Omental fat pad (tissue), 4 donors: ENCODE data around the gene ZBTB17. TPM values are rescaled to one million over a fixed set of nuclear protein-coding genes. Genes with fewer than 3 reads are reported as not detected.

Source experiments
- ATAC-seq: fragments of 150-250 bp; one replicate; pipeline ENCODE4 v1.9.1; 2016; ENCODE audit warnings: mild to moderate bottlenecking, moderate library complexity; ENCODE audit not compliant: low FRiP score
- DNase-seq: peaks from one replicate; pipeline ENCODE4 v3.0.0-alpha.2; 2019; ENCODE audit warnings: low spot score
- total RNA-seq, 4 donors: library from RNA; depleted of rRNA; stranded (reverse); fragments of >200 nt; gene quantifications; one replicate each; pipeline ENCODE4 v1.1.0, GENCODE V29; 2016
- TF ChIP-seq, protein P1 (sequence below), 3 donors: fragments of 450-650 bp; IDR thresholded peaks; one replicate each; pipeline ENCODE4 v1.5.1; 2016 to 2017; ENCODE audit warnings: antibody characterized with exemption in 3 of 3, mild to moderate bottlenecking in 3 of 3, moderate library complexity in 2 of 3

ZBTB17 gene
- total RNA-seq, 4 donors from 2014 or later = 20.7 to 53.6 (median 27.8) TPM

DNA sequence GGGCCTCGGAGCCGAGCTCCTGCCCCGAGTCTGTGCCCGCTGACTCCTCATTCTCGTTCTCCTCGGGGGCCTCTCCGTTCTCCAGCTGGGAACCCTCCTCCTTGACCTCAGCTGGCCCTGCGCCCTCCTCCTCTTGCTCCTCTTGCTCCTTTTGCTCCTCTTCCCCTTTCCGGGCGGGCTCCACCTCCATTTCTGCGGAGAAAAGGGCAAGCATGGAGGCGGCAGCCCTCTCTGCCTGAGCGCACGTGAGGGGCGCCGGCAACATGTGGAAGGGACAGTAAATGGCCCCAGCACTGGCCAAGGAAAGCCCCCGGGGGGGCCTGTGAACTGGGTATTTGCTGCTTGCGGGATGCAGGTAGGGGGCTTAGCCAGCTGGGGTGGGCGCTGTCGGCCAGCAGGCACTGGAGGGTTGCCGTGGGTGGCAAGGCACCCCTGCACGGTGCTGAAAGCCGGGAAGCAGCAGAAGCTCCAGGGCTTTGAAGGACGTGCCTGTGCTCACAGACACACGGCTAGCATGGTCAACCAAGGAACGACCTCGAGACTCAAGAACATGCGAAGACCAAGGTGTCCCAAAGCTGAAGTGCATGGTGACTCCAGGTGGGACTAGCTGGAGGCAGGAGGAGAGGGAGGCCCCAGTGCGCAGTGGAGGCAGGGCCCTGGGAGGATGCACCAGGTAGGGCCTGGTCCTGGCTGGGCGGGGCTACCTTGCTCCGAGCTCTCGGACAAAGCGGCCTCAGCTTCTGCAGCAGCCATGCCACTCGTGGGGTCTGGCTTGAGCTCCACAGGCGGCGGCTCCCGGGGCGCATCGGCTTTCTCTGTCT is 30.7 kb downstream of the ZBTB17 start:
- TF ChIP-seq, protein P1, sequence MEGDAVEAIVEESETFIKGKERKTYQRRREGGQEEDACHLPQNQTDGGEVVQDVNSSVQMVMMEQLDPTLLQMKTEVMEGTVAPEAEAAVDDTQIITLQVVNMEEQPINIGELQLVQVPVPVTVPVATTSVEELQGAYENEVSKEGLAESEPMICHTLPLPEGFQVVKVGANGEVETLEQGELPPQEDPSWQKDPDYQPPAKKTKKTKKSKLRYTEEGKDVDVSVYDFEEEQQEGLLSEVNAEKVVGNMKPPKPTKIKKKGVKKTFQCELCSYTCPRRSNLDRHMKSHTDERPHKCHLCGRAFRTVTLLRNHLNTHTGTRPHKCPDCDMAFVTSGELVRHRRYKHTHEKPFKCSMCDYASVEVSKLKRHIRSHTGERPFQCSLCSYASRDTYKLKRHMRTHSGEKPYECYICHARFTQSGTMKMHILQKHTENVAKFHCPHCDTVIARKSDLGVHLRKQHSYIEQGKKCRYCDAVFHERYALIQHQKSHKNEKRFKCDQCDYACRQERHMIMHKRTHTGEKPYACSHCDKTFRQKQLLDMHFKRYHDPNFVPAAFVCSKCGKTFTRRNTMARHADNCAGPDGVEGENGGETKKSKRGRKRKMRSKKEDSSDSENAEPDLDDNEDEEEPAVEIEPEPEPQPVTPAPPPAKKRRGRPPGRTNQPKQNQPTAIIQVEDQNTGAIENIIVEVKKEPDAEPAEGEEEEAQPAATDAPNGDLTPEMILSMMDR (IDR thresholded peaks at IDR 0.05) = no peak
- ATAC-seq = no peak
- DNase-seq = no peak

DNA sequence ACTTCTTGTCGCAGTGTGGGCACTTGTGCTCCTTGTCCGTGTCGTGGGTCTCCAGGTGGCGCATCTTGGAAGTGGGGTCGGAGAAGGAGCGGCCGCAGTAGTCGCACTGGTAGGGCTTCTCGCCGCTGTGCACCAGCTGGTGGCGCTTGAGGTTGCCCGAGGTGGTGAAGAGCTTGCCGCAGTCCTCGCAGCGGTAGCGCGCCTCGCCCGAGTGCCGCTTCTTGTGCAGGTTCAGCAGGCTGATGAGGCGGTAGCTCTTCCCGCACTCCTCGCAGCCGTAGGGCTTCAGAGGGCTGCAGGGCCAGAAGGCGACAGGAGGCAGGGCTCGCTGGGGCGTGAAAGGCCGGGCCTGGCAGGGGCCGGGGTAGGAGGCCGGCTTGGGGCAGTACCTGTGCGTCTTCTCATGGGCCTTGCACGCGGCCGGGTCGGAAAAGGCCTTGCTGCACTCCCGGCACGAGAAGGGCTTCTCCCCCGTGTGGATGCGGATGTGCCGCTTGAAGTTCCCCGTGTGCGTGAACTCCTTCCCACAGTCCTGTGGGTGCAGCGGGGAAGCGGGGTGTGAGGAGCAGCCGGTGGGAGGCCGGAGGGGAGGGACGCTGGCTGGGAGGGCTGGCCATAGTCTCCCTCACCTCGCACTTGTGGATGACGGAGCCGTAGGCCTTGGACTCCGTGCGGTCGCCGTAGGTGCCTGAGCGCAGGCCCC is 31.4 kb downstream of the ZBTB17 start:
- TF ChIP-seq, protein P1 (IDR thresholded peaks at IDR 0.05) = no peak
- DNase-seq (no peak), ATAC-seq (no peak)

DNA sequence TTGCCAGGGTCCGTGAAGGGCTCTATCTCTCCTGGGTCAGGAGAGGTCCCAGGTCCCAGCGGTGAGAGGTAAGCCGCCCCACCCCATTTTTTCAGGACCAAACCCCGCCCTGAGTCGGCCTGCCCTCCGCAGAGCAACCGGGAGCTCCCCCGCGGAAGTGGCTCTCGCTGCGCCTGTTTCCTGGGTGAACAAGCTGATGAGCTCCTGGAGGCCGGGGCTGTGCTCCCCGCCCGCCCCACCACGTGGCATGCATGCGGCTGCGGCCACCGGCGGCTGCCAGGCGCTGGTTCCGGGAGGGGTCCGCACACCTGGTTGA is 32.0 kb downstream of the ZBTB17 start:
- TF ChIP-seq, protein P1 (IDR thresholded peaks at IDR 0.05) = no peak
- ATAC-seq = no peak
- DNase-seq = no peak

DNA sequence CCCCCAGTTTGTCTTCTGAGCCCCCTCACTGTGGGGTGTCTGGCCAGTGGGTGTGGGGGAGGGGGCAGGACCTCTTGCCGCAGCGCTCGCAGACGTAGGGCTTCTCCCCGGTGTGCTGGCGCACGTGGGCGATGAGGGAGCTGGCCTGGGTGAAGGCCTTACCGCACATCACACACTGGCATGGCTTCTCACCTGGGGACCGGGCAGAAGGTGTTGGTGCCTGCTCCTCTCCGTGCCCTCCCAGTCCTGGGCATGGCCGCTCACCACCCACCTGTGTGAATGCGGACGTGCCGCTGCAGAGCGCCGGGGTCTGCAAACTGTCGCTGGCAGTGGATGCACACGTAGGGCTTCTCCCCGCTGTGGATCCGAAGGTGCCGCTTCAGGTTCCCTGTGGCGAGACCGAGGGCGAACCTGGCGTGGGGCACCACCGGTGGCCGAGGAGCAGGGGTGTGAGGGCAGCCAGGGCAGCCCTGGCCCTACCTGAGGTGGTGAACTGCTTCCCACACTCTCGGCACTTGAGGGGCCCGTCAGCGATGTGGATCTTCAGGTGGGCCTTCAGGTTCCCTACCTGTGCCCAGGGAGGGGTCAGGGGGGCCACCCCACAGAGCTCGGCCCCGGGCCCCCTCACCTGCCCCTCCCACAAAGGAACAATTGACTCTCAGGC is 32.4 kb downstream of the ZBTB17 start:
- DNase-seq (no peak), ATAC-seq (no peak)
- TF ChIP-seq, protein P1 (IDR thresholded peaks at IDR 0.05) = no peak

DNA sequence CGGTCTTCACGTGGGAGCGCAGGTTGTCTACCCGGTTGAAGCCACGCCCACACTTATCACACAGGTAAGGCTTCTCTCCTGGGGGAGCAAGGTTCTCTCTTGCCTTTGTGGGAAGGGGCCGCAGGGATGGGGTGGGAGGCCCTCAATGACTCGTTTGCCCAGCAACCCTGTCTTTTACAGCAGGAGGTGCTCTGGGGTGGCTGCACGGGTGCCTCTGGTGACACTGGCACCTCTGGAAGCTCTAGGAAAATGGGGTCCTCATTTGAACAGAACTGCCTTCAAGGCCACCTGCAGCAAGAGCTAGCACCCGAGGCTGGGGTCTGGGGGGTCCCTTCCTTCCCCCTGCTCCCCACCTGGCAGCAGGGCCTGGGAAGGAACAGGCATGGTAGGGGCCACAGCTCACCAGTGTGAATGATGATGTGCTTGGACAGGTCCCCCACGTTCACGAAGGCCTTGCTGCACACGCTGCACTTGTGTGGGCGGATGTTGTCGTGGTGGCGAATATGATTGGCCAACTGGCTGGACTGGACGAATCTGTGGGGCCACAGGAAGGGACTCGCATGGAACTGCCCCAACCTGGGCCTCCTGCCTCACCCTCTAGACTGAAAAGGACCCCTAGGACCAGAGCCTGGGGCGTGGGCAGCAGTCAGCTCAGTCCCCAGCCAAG is 33.1 kb downstream of the ZBTB17 start:
- ATAC-seq (no peak), DNase-seq (no peak)
- TF ChIP-seq, protein P1 (IDR thresholded peaks at IDR 0.05) = no peak

DNA sequence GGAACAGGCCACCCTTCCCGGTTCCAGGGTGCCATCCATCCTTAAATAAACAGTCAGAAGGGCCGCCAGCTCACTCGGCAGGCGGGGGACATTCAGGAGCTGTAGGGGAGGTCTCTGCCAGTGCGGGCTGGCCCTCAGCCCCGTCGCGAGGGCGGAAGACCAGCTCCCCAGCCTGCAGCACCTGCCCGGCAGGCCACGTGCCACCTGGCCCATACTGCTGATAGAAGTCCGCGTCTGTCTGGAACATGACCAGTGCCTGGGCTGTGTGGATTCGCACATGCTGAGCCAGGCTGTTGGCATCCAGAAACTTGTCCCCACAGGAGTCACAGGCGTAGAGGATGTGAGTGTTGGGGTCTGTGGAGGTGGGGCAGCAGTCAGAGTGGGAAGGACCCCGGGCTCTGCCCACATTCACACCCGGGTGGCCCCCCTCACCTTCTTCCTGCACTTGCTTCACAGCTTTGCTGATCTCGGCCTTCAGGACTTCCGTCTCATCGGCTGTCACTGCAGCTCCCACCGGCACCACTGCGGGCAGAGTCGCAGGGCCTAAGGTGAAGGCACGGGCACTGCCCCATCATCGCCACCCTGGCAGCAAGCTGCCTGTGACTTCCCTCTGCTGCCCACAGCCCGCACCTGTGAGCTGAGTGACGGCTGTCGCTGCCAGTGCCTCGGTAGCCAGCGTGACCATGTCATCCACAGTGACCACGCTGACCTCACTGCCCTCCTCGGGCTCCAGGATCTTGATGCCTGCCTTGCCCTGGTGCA is 33.8 kb downstream of the ZBTB17 start:
- TF ChIP-seq, protein P1 (IDR thresholded peaks at IDR 0.05) = no peak
- DNase-seq (no peak), ATAC-seq (no peak)
